H54 (cell line): Measurements from ENCODE around the gene CEACAM16.
A peak's percentile ranks its signal among the peaks of the same experiment; 100 is the strongest.

ENCODE experiments used
- DNase-seq: peaks from one replicate; pipeline ENCODE4 v3.0.0; 2011; ENCODE audit warnings: low spot score, mixed read lengths; ENCODE audit not compliant: insufficient read length
- FAIRE-seq: peaks from 3 replicates; lab custom pipeline; 2011; peaks lifted over from hg19 to GRCh38; lab: Jason Lieb, UNC
- POLR2A ChIP-seq: IDR thresholded peaks from 2 replicates; pipeline ENCODE4 v1.6.1; 2011; ENCODE audit warnings: low read depth, mild to moderate bottlenecking, low read length

The CEACAM16 gene

GRCh38 chr19:44684892-44685863 is 13.8 kb upstream of the CEACAM16 start:
- FAIRE-seq (peak; percentile 71), DNase-seq (peak; percentile 73)
- no peak for TF ChIP-seq POLR2A

- FAIRE-seq (no peak), DNase-seq (no peak)
- TF ChIP-seq POLR2A, result no peak
Measured at GRCh38 chr19:44685877-44686276, 13.1 kb upstream of the CEACAM16 start.

- no peak for FAIRE-seq
Measured at GRCh38 chr19:44686896-44687295, 12.1 kb upstream of the CEACAM16 start.

DNA sequence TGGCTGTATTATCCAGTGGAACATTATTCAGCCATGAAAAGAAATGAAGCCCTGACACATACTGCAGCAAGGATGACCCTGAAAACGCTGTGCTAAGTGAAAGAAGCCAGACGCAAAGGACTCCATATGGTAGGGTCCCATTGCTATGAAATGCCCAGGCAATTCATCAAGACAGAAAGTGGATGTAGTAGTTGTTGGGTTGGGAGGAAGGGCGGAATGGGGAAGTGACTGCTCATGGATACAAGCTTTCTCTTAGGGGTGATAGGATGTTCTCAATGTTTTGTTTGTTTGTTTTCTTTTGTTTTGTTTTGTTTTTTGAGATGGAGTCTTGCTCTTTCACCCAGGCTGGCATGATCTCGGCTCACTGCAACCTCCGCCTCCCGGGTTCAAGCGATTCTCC is 11.1 kb upstream of the CEACAM16 start:
- FAIRE-seq (no peak), DNase-seq (no peak)
- no peak for TF ChIP-seq POLR2A

More at GRCh38 chr19:44686896-44687295, 12.1 kb upstream of the CEACAM16 start:
- DNase-seq, result no peak
- TF ChIP-seq POLR2A, result no peak

DNA sequence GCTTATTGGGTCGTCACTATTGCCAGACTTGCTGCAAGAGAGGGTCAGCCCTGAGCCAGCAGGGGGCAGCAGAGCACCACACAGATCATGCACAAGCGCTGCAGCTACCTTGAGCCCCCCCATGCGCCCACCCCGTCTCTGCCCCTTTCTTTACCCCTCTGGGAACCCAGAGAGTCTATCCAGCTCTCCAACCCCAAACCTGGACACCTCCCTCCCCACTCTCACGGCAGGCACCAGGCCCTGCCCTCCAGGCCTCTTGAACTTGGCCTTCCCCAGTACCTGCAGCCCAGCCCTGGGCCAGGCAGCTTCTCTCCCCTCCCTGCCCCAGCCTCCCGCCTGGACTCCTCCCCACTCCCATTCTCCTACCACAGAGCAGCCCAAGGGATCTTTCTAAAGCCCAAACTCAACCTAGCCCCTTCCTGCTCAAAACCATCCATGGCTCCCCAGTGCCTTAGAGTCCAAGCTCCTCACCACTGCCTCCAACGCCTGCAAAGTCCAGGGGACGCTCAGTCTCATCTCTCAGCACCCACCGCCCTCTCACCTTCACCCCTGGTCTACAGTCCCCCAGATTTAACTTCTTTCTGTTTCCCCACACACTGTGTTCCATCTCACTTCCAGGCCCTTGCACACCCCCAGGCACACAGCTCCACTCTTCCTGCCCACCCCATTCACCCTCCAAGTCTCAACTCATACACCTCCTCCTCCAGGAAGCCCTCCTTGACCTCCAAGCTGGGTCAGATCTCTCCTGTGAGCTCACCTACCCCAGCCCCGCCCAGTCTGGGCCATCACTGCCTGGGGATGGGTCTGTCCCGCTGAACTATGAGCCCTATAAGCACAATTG is 9.4 kb upstream of the CEACAM16 start:
- FAIRE-seq, result no peak
- DNase-seq, result peak; percentile 46
- TF ChIP-seq POLR2A, result no peak

GRCh38 chr19:44690131-44690440 is 8.9 kb upstream of the CEACAM16 start:
- FAIRE-seq (no peak), DNase-seq (no peak)
- no peak for TF ChIP-seq POLR2A

DNA sequence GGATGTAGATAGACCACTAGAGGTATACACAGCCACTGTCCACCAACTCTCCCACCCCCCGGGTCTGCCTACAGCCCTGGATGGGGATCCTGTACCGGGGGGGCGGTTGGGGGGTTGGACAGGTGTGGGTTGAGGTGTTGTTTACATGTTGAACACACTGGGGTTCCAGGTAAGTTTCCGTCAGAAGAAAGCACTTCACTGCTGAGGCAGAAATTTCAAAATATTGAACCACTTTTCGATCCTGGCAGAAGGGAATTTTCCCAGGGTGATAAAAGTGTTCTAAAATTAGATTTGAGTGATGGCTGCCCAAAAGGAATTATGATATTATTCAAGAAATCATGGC is 6.6 kb upstream of the CEACAM16 start:
- DNase-seq (no peak), FAIRE-seq (no peak)
- no peak for TF ChIP-seq POLR2A

- FAIRE-seq (no peak), DNase-seq (no peak)
- TF ChIP-seq POLR2A, result no peak
Measured at GRCh38 chr19:44694184-44694579, 4.8 kb upstream of the CEACAM16 start.

DNA sequence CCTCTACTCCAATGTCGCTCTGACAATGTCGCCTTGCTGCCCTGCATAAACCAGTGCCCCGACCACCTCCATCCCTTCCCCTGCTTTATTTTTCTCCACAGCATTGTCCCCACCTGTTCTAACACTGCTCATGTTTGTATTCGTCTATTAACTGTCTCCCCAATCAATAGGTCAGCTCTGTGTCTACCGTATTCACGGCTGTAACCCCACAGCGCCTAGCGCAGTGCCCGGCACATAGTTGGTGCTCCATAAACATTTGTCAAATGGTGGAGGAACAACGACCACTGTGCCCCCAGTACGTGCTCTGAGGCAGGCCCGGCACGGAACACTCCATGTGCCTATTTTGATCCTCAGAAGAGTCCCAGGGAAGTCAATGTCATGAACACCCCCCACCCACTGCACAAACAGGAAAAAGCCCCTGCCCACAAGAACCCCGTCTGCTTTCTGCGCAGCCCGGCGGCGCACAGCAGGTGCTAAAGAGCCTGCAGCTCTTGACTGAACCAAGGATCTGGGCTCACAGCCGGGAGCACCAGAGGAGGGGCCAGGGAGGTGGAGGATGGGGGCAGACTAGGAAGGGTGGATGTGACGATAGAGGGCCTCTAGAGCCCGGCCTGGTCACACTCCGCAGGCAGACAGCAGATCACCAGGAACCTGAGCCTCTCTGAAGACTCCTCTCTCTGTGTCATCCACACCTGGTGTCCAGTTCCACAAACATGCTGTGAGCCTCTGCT is 1.8 kb upstream of the CEACAM16 start:
- FAIRE-seq (no peak), DNase-seq (no peak)
- TF ChIP-seq POLR2A, result no peak

DNA sequence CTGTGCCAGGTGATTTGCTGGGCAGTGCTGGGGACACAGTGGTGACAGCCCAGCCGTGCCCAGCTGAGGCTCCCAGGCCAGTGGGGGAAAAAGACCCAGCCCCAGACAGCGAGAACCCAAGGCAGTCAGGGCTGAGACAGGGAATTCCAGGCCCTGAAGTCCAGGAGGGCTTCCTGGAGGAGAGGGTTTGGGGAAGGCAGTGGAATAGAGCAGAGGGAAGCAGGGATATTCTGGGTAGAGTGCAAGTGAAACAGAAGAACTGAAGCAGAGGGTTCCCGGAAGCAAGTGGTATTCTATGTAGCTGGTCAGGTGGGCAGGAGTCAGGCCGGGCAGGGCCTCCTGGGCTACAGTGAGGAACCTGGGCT is 1.3 kb upstream of the CEACAM16 start:
- DNase-seq (no peak), FAIRE-seq (no peak)
- no peak for TF ChIP-seq POLR2A

DNA sequence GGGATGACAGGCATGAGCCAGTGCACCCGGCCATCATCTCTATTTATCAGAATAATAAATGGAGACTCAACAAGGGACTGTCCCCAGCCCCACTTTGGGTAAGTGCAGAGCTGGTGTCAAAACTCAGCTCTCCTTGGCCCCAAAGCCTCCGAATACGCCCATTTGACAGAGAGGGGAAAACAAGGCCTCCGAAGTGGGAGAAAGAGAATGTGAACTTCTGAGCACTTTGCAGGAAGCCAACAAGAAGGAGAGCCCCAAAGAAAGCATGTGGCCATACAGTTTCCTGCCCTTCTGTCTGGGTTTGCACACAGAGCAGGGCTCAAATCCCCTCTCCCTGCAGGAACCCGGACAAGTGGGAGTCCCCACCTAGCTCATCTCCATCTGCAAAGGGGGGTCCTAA is 1.6 kb downstream of the CEACAM16 start:
- FAIRE-seq, result no peak
- no peak for TF ChIP-seq POLR2A
- DNase-seq, result no peak

GRCh38 chr19:44701228-44701627 is 2.3 kb downstream of the CEACAM16 start:
- FAIRE-seq (no peak), DNase-seq (no peak)
- no peak for TF ChIP-seq POLR2A

GRCh38 chr19:44702551-44703176 is 3.7 kb downstream of the CEACAM16 start:
- DNase-seq (no peak), FAIRE-seq (no peak)
- TF ChIP-seq POLR2A, result no peak
